Measurements from ENCODE around the gene CCSAP. TPM values are rescaled to one million over a fixed set of nuclear protein-coding genes. Genes with fewer than 3 reads are reported as not detected.

CCSAP gene
- total RNA-seq, 1 donor from 2014 or later = 8.0 TPM

- Mint-ChIP-seq H3K27me3 (ENCODE audit: low read depth, unreplicated experiment) (no peaks in the 10 kb centered on the region), H3K4me3 (ENCODE audit: unreplicated experiment) (no peak overlapping the region), H3K36me3 (ENCODE audit: low read depth, unreplicated experiment) (no peaks in the 10 kb centered on the region), H3K27ac (ENCODE audit: unreplicated experiment) (no peak overlapping the region), H3K4me1 (ENCODE audit: low read depth, unreplicated experiment) (peaks cover 29% of the 10 kb centered on the region), H3K9me3 (ENCODE audit: unreplicated experiment) (peaks cover 2% of the 10 kb centered on the region)
- Histone ChIP-seq H3K4me3 (ENCODE audit: insufficient read depth, low read depth, low read length) (no peak overlapping the region), H3K79me2 (ENCODE audit: insufficient read depth, low read length) (peaks cover 85% of the 10 kb centered on the region), H3K4me2 (ENCODE audit: low read length) (no peak overlapping the region), H4K20me1 (ENCODE audit: insufficient read depth, low read length) (peaks cover 80% of the 10 kb centered on the region), H3K4me1 (ENCODE audit: insufficient read depth, low read length) (peaks cover 5% of the 10 kb centered on the region), H2AFZ (ENCODE audit: low read depth, low read length) (no peak overlapping the region), H3K36me3 (ENCODE audit: insufficient read depth, low read length) (no peaks in the 10 kb centered on the region), H3K9me3 (ENCODE audit: insufficient read depth, low read depth, low read length) (no peaks in the 10 kb centered on the region), H3K27me3 (ENCODE audit: insufficient read depth, low read length) (no peaks in the 10 kb centered on the region), H3K9ac (ENCODE audit: low read length) (no peak overlapping the region), H3K27ac (ENCODE audit: low read depth, low read length) (no peak overlapping the region)
- FAIRE-seq (no peak), DNase-seq (ENCODE audit: low read depth) (no peak)
- TF ChIP-seq EZH2 (IDR thresholded peaks at IDR 0.05; ENCODE audit: insufficient read depth, low read length) (no peak), CTCF (IDR thresholded peaks at IDR 0.05; ENCODE audit: insufficient read depth, low read depth, low read length) (no peak)
Measured at GRCh38 chr1:229282295-229282823, 60.5 kb downstream of the CCSAP start.

GRCh38 chr1:229281339-229281926 is 61.4 kb downstream of the CCSAP start:
- FAIRE-seq (no peak), DNase-seq (ENCODE audit: low read depth) (no peak)
- Histone ChIP-seq H2AFZ (ENCODE audit: low read depth, low read length) (no peak overlapping the region), H3K9me3 (ENCODE audit: insufficient read depth, low read depth, low read length) (no peaks in the 10 kb centered on the region), H3K4me1 (ENCODE audit: insufficient read depth, low read length) (peaks cover 5% of the 10 kb centered on the region), H4K20me1 (ENCODE audit: insufficient read depth, low read length) (peaks cover 83% of the 10 kb centered on the region), H3K27ac (ENCODE audit: low read depth, low read length) (no peak overlapping the region), H3K36me3 (ENCODE audit: insufficient read depth, low read length) (no peaks in the 10 kb centered on the region), H3K9ac (ENCODE audit: low read length) (no peak overlapping the region), H3K4me3 (ENCODE audit: insufficient read depth, low read depth, low read length) (no peak overlapping the region), H3K27me3 (ENCODE audit: insufficient read depth, low read length) (no peaks in the 10 kb centered on the region), H3K4me2 (ENCODE audit: low read length) (peak overlapping the region; percentile 7), H3K79me2 (ENCODE audit: insufficient read depth, low read length) (peaks cover 84% of the 10 kb centered on the region)
- H3K4me3 Mint-ChIP-seq (ENCODE audit: unreplicated experiment) = no peak overlapping the region
- H3K9me3 Mint-ChIP-seq (ENCODE audit: unreplicated experiment) = peaks cover 2% of the 10 kb centered on the region
- H3K36me3 Mint-ChIP-seq (ENCODE audit: low read depth, unreplicated experiment) = no peaks in the 10 kb centered on the region
- peaks cover 24% of the 10 kb centered on the region for H3K4me1 Mint-ChIP-seq (ENCODE audit: low read depth, unreplicated experiment)
- no peak overlapping the region for H3K27ac Mint-ChIP-seq (ENCODE audit: unreplicated experiment)
- no peaks in the 10 kb centered on the region for H3K27me3 Mint-ChIP-seq (ENCODE audit: low read depth, unreplicated experiment)
- no peak for TF ChIP-seq EZH2 (IDR thresholded peaks at IDR 0.05; ENCODE audit: insufficient read depth, low read length)
- no peak for TF ChIP-seq CTCF (IDR thresholded peaks at IDR 0.05; ENCODE audit: insufficient read depth, low read depth, low read length)

- Histone ChIP-seq H3K36me3 (ENCODE audit: insufficient read depth, low read length) (no peaks in the 10 kb centered on the region), H3K79me2 (ENCODE audit: insufficient read depth, low read length) (peaks cover 85% of the 10 kb centered on the region), H3K27me3 (ENCODE audit: insufficient read depth, low read length) (no peaks in the 10 kb centered on the region), H3K4me2 (ENCODE audit: low read length) (peak overlapping the region; percentile 7), H3K4me1 (ENCODE audit: insufficient read depth, low read length) (peaks cover 5% of the 10 kb centered on the region), H3K27ac (ENCODE audit: low read depth, low read length) (no peak overlapping the region), H3K9ac (ENCODE audit: low read length) (no peak overlapping the region), H3K9me3 (ENCODE audit: insufficient read depth, low read depth, low read length) (no peaks in the 10 kb centered on the region), H3K4me3 (ENCODE audit: insufficient read depth, low read depth, low read length) (no peak overlapping the region), H4K20me1 (ENCODE audit: insufficient read depth, low read length) (peaks cover 84% of the 10 kb centered on the region), H2AFZ (ENCODE audit: low read depth, low read length) (no peak overlapping the region)
- H3K27ac Mint-ChIP-seq (ENCODE audit: unreplicated experiment) = no peak overlapping the region
- DNase-seq (ENCODE audit: low read depth) = no peak
- no peaks in the 10 kb centered on the region for H3K27me3 Mint-ChIP-seq (ENCODE audit: low read depth, unreplicated experiment)
- H3K4me1 Mint-ChIP-seq (ENCODE audit: low read depth, unreplicated experiment) = peaks cover 23% of the 10 kb centered on the region
- FAIRE-seq = no peak
- TF ChIP-seq EZH2 (IDR thresholded peaks at IDR 0.05; ENCODE audit: insufficient read depth, low read length) = no peak
- no peak for TF ChIP-seq CTCF (IDR thresholded peaks at IDR 0.05; ENCODE audit: insufficient read depth, low read depth, low read length)
- peaks cover 2% of the 10 kb centered on the region for H3K9me3 Mint-ChIP-seq (ENCODE audit: unreplicated experiment)
- H3K36me3 Mint-ChIP-seq (ENCODE audit: low read depth, unreplicated experiment) = no peaks in the 10 kb centered on the region
- H3K4me3 Mint-ChIP-seq (ENCODE audit: unreplicated experiment) = no peak overlapping the region
Measured at GRCh38 chr1:229280921-229281320, 61.9 kb downstream of the CCSAP start.

Measured in astrocyte (in vitro differentiated cells and primary cell).